AG08396 (cell line): Measurements from ENCODE around the gene NANOS2.
"Not testable (repeated sequence)": the region's sequence is repeated elsewhere in the genome, so short reads cannot be mapped to it uniquely, and the experiment has no call there.

ENCODE experiments used
- DNase-seq: peaks from one replicate; pipeline ENCODE4 v3.0.0; 2012; ENCODE audit warnings: low spot score, mixed read lengths

NANOS2 gene

DNA sequence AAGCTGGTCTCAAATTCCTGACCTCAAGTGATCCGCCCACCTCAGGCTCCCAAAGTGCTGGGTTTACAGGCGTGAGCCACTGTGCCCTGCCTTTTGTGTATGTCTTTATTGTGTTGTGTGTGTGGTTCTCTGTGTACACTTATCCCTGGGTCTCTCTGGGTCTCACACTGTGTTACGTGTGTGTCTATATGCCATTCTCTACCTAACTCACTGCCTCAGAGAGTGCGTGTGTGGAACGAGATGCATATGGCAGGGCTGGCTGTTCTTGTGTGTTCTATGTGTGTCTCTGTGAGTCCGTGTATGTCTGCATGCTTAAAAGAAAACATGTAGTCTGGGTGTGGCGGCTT lies 40.0 kb downstream of the NANOS2 start:
- DNase-seq: no peak

DNA sequence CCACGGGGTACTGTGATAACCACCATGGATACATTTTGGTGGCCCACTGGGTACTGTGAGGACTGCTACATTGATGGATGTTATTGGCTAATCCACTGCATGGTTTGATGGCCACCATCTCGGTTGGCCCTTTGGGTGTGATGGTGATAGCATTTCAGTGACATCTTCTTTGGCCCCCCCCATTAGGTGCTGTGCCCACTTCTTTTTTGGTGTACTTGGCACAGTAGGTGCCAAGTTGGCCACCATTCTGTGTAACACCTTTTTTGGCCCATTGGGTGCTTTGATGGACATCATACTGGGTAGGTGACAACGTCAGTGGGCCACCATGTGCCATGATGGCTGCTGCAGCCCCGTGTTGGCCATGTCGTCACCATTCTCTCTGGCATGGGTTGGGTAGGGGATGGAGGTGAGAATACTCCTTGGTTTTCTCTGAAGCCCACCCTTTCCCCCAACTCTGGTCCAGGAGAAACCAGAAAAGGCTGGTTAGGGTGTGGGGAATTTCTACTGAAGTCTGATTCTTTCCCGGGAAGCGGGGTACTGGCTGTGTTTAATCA lies 41.3 kb downstream of the NANOS2 start:
- DNase-seq: no peak

DNA sequence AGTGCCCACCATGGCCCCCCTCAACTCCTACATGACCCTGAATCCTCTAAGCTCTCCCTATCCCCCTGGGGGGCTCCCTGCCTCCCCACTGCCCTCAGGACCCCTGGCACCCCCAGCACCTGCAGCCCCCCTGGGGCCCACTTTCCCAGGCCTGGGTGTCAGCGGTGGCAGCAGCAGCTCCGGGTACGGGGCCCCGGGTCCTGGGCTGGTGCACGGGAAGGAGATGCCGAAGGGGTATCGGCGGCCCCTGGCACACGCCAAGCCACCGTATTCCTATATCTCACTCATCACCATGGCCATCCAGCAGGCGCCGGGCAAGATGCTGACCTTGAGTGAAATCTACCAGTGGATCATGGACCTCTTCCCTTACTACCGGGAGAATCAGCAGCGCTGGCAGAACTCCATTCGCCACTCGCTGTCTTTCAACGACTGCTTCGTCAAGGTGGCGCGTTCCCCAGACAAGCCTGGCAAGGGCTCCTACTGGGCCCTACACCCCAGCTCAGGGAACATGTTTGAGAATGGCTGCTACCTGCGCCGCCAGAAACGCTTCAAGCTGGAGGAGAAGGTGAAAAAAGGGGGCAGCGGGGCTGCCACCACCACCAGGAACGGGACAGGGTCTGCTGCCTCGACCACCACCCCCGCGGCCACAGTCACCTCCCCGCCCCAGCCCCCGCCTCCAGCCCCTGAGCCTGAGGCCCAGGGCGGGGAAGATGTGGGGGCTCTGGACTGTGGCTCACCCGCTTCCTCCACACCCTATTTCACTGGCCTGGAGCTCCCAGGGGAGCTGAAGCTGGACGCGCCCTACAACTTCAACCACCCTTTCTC lies 42.3 kb downstream of the NANOS2 start:
- no peak for DNase-seq

DNA sequence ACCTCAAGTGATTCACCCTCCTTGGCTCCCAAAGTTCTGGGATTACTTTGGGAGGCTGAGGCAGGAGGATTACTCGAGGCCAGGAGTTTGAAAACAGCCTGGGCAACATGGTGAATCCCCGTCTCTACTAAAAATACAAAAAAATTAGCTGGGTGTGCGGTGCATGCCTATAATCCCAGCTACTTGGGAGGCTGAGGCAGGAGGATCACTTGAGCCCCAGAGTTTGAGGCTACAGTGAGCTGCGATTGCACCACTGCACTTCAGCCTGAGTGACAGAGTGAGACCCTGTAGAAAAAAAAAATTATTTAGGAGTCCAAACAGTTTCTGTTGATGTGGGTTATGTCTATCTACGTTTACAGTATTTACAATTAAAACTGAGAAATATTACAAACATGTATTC lies 43.8 kb downstream of the NANOS2 start:
- DNase-seq: no peak

DNA sequence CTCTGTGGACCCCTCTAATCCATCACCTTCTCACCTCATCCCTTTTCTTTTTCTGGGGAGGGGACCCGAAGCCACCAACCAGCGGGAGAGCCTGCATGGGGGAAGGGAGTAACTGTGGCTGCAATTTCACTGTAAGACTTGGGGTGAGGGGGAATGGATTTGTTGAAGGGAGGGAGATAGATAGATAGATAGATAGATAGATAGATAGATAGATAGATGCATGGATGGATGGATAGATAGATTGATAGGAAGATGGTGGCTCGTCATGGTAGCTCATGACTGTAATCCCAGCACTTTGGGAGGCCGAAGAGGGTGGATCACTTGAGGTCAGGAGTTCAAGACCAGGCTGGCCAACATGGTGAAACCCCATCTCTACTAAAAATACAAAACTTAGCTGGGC lies 47.3 kb downstream of the NANOS2 start:
- not testable (repeated sequence) for DNase-seq

DNA sequence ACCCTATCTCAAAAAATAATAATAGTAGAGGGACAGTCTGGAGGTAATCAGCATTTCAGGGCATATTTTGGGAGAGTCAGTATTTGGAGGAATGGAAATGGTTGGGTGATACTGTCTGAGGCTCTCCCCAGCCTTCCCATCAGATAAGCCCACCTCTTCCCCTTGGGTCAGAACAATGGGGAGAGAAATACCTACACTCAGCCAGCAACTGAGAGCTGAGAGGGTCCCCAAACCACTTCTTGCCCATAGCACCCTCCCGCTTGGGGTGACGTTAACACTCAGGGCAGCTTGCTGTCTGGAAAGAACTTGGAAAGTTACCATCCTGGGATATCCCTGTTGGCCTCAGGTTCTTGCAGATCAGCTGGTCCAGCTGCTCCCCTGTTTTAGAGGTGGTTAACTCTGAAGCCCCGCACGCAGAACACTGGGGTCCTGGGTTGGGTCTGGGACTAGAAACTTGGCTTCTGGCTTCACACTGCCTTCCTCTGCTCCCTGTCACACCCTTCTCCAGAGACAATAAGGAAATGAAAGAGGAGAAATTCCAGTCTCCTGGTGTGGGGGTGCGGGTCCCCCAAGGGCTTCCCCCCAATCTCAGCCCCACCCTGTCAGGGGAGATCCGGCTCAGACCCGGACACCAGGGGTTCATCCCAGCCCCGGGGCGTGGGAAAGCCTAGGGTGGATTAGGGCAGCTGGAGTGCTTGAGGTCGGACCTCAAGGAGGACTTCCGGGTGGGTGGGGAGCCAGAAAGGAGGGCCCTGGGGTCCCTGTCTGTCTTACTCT lies 48.0 kb downstream of the NANOS2 start:
- no peak for DNase-seq

DNA sequence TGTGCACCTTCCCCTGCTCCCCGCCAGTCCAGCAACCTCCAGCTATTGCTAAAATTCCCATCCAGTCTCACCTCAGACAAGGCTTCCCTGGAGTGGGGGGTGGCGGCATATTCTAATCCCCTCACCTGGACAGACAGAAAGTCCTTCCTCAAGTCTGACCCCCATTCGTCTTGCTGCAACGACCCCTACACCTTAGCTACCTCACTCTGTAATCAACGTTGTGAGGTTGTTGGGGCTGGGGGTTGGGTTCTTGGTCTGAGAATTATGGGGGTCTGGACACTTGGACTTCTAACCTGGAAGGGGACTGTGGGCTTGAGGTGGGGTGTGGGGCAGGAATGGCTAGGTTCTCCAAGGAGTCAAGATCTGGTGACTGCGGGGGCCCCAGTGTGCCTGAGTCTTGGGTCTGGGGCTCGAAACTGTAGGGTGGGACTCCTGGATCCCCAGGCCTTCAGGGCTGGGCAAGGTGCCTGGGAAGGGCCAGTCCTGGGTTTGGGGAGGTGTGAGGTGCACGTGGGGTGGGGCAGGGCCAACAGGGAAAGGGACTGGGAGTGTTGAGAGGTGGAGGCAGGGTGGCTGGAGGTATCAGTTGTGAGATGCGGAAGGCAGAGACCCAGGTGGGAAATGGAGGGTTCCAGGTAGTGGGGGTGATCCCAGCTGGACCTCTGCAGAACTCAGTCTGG lies 49.2 kb downstream of the NANOS2 start:
- DNase-seq: no peak

DNA sequence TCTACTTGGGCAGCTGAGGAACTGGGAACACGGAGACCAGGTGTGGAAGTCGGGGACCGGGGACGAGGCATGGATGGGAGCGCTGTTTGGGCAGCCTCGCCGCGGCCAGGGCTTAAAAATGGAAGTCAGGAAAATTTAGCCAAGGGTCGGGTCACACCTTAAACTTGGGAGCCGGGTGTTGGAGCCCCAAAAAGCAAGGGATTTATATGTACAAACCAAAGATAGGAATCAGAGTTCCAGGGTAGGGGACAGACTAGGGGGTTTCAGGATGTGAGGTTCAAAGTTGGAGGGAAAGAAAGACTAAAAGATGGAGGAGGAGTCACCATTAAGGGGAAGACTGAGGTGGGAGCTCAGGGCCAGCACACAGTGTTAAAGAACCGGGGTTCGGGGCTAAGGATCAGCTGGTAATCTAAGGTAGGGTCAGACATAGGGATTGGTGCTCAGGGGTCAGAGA lies 49.9 kb downstream of the NANOS2 start:
- no peak for DNase-seq

DNA sequence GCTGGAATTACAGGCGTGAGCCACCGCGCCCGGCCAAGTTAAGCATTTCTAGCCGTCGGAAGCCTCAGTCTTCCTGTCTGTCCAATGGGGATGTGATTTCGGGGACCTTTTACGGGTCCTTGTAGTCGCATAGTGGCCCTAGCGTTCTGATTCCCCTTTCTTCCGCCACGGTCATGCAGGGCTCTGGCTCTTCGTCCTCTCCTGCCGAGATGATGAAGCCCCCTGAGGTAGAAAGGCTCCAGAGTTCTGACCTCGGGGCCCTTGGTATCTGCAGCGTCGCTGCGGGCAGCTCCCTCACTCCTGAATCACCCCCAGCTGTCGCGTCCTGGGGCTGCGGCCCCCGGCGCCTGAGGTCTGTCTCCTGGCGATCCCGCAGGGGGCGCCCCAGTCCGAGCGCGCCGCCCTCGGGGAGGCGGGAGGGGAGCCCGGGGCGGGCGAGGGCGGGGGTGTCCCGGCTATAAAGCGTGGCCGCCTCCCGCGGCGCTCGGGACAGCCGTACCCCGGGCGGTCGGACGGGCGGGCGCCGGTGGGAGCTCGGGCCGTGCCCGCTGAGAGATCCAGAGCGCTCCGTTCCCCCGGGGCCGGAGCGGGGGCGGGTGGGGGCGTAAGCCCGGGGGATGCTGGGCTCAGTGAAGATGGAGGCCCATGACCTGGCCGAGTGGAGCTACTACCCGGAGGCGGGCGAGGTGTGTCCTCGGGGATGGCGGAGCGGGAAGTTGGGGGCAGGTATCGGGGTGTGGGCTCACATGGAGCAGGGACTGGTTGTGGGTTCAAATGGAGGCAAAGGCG lies 50.5 kb downstream of the NANOS2 start, which contains the start of gene FOXA3:
Gene FOXA3 (plus strand): TSS at position 487 of the 789 bp plus-strand sequence. CDS start 131 bp downstream, at position 618.
- peak; percentile 75 for DNase-seq

DNA sequence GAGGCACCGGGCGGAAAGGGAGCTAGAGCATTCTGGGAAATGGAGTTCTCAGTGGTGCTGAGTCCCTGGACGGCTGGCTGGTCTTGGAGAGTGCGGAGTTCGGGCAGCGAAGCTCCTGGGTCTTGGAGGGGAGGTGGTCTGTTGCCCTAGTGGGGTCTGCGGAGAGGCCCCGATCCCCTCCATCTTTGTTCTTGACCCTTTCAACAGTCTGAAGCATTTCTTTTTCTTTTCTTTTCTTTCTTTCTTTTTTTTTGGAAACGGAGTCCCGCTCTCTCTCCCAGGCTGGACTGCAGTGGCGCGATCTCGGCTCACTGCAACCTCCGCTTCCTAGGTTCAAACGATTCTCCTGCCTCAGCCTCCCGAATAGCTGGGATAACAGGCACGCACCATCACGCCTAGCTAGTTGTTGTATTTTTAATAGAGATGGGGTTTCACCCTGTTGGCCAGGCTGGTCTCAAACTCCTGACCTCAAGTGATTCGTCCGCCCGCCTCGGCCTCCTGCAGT lies 51.2 kb downstream of the NANOS2 start:
- no peak for DNase-seq
